ENCODE results near the gene DCLRE1B.
"Not testable (repeated sequence)": the region's sequence is repeated elsewhere in the genome, so short reads cannot be mapped to it uniquely, and the experiment has no call there.

The DCLRE1B gene

GRCh38 chr1:113941245-113941559, 36.1 kb downstream of the DCLRE1B start:
- DNase-seq (ENCODE audit: extremely low read depth, low read depth) = no peak
- TF ChIP-seq CTCF (IDR thresholded peaks at IDR 0.05; ENCODE audit: low read depth, low read length) = no peak

- DNase-seq (ENCODE audit: extremely low read depth, low read depth) = no peak
- no peak for TF ChIP-seq CTCF (IDR thresholded peaks at IDR 0.05; ENCODE audit: low read depth, low read length)
Measured at GRCh38 chr1:113942527-113942926, 37.4 kb downstream of the DCLRE1B start.

- no peak for TF ChIP-seq CTCF (IDR thresholded peaks at IDR 0.05; ENCODE audit: low read depth, low read length)
- DNase-seq (ENCODE audit: extremely low read depth, low read depth) = no peak
Measured at GRCh38 chr1:113943028-113943811, 38.1 kb downstream of the DCLRE1B start.

- TF ChIP-seq CTCF (IDR thresholded peaks at IDR 0.05; ENCODE audit: low read depth, low read length) = no peak
Measured at GRCh38 chr1:113945329-113945728, 40.2 kb downstream of the DCLRE1B start.

GRCh38 chr1:113946112-113946511, 41.0 kb downstream of the DCLRE1B start:
- no peak for DNase-seq (ENCODE audit: extremely low read depth, low read depth)
- no peak for TF ChIP-seq CTCF (IDR thresholded peaks at IDR 0.05; ENCODE audit: low read depth, low read length)

More at GRCh38 chr1:113945329-113945728, 40.2 kb downstream of the DCLRE1B start:
- no peak for DNase-seq (ENCODE audit: extremely low read depth, low read depth)

GRCh38 chr1:113946678-113947387, 41.7 kb downstream of the DCLRE1B start:
- no peak for TF ChIP-seq CTCF (IDR thresholded peaks at IDR 0.05; ENCODE audit: low read depth, low read length)
- DNase-seq (ENCODE audit: extremely low read depth, low read depth) = no peak

- no peak for TF ChIP-seq CTCF (IDR thresholded peaks at IDR 0.05; ENCODE audit: low read depth, low read length)
- no peak for DNase-seq (ENCODE audit: extremely low read depth, low read depth)
Measured at GRCh38 chr1:113947388-113948107, 42.4 kb downstream of the DCLRE1B start.

GRCh38 chr1:113948151-113948550, 43.0 kb downstream of the DCLRE1B start:
- DNase-seq (ENCODE audit: extremely low read depth, low read depth) = not testable (repeated sequence)

Measured in AG09319 (cell line).